SU-DHL-6 (cell line): ENCODE results near the gene DENND2A.
"Not testable (repeated sequence)": the region's sequence is repeated elsewhere in the genome, so short reads cannot be mapped to it uniquely, and the experiment has no call there.

ENCODE experiments used
- CTCF ChIP-seq: fragments of 200-600 bp; sonication (generic); IDR thresholded peaks from one replicate; pipeline ENCODE4 v1.5.1; 2017; ENCODE audit warnings: antibody characterized with exemption, mild to moderate bottlenecking, low read length, moderate library complexity; ENCODE audit not compliant: insufficient read depth, poor library complexity, severe bottlenecking
- EZH2phosphoT487 ChIP-seq: fragments of 200-600 bp; sonication (generic), shearing (Covaris generic); conservative IDR thresholded peaks from 2 replicates; pipeline ENCODE4 v1.6.1; 2018; ENCODE audit warnings: mild to moderate bottlenecking, antibody characterized with exemption, low read length, moderate library complexity, mixed read lengths

GRCh38 chr7:140566186-140566585 lies 74.4 kb downstream of the DENND2A start:
- TF ChIP-seq CTCF, EZH2phosphoT487: not testable (repeated sequence)
